H54 (cell line): ENCODE data around the gene NFIA.

Experiments used
- DNase-seq: peaks from one replicate; pipeline ENCODE4 v3.0.0; 2011; ENCODE audit warnings: low spot score, mixed read lengths; ENCODE audit not compliant: insufficient read length
- FAIRE-seq: peaks from 3 replicates; lab custom pipeline; 2011; peaks lifted over from hg19 to GRCh38; lab: Jason Lieb, UNC
- POLR2A ChIP-seq: IDR thresholded peaks from 2 replicates; pipeline ENCODE4 v1.6.1; 2011; ENCODE audit warnings: low read depth, mild to moderate bottlenecking, low read length

Gene NFIA

DNA sequence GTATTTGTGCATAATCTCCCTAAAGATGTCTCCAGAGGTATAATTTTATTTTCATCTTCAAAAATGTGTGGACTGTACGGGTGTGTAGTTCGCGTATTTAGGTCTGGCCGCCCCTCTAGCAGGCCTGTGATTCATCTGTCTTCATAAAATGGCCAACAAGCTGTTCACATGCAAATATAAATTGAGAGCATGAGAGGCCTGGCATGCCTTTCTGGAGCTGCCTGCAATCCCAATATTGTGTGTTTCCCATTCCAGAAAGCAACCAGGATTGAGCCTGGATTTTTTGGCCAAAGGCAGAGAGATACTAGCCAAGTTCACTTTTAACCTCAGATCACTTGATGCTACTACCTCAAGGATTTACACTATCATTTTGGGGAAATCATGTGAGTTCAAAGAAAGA is 197.2 kb downstream of the NFIA start:
- no peak for TF ChIP-seq POLR2A
- no peak for FAIRE-seq
- DNase-seq, result no peak

DNA sequence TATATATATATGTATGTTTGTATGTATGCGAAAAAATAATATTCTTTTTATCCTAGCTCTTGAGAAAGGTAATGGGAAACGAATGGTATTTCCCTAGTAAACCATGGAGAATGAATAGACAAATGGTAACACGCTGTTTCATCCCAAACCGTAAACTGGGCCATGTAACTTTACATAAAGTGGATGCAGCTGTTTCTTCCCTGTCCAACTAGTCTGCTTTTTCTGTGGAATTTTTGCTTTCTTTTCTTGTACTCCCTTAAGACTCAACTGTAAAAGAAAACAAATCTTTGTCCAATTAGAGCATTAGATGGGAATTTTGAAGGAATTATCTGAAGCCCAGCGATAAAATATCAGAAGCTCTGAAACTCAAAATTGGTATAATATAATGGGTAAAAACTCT is 198.1 kb downstream of the NFIA start:
- no peak for DNase-seq
- FAIRE-seq, result no peak
- TF ChIP-seq POLR2A, result no peak

DNA sequence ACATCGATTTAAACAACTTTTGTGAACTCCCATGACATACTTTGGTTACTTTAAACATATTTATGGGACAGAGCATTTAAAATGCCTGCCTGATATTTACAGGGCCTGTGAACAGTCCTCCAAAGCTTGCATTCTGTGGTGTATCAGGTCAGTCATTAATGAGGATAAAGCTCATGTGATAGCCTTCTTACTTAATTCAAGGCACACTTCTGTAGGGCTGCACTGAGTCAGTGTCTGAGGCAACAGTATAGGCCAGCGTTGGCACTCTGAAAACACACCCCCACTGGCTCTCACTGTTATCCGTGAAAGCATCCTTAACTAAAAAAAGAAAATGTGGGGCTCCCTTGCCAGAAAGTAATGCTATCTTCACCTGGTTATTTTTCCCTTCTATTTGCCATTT is 200.0 kb downstream of the NFIA start:
- no peak for TF ChIP-seq POLR2A
- FAIRE-seq (no peak), DNase-seq (no peak)

DNA sequence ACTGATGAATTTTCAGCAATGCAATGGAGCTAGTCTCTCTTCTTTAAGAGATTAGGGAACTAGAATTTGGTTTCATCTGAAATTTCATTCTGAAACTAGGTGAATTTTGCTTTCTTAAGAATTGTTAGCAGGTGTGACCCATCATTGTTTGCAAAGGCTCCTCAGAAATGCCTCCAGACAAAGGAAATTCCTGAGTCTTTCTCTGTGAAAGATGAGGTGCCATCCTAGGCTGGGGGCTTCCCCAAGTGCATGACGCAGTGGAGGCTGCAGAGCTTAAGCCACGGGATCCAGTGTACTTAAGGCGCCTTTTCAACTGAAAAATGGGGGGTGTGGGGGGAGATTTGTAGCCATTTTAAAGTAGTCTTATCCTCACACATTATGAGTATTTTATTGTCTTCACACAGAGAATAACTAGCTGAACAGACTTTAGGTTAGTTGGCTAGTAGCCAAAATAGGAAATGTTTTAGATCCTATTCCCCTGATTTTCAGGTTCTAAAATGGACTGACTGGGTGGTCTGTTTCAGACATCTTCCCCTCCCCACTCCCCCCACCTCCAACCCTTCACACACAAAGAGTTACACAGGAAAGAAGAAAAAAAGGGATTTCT is 202.0 kb downstream of the NFIA start:
- DNase-seq (no peak), FAIRE-seq (no peak)
- no peak for TF ChIP-seq POLR2A

DNA sequence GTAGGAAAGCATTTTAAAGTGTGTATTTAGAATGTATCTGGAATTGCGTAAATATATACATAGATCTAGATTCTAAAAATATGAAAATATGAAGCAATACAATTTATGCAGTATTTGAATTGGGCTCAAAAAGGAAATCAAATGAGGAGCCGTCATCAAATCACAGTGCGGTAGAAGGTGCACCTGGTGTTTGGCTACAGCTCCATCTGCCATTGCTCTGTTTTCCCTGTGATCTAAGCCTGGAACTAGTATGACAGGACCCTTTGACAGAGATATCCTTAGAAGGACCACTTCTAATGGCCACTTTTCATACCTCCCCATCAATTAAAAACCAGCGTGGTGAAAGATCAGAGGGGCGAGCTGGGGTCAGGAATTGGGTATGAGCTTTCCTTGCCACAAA is 202.6 kb downstream of the NFIA start:
- DNase-seq, result no peak
- TF ChIP-seq POLR2A, result no peak
- no peak for FAIRE-seq

DNA sequence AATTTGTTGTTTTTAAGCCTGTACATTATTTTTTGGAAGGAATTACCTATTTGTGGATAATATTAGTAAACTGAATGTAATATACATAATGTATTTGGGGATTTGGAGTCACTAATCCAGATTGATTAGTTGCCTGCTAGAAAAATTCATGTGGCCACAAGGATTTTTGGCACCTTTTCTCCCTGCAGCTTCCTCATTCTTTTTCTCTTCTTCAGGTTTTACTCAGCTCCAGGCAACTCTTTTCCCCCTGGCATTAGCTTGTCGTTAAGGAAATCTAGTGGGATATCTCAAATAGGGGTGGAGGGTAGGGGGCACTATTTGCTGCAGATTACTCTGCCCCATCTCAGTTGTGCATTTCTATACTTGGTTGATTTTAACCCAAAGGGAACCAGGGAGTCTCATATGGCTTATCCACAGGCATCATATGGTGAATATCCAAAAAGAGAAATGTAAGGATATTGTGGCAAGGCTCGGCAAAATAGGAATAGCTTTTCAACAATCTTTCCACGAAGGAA is 203.1 kb downstream of the NFIA start:
- FAIRE-seq, result no peak

DNA sequence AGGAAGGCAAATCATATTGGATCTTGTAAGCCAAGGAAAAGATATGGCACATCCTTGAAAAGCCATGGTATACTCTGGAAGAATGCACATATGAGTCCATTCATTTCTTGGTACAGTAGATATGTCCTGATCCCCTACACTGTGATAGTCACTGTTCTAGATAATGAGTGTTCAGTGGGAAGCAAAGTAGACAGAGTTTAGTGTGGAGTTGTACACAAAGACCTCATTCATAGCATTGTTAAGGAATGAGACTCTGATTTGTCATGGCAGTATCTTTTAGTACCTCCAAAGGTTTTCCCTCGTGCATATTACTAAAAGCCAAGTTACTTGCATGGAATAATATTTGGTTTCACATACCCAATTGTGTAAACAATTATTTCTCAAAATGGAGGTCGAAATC is 204.7 kb downstream of the NFIA start:
- no peak for TF ChIP-seq POLR2A
- peak; percentile 92 for FAIRE-seq
- DNase-seq, result peak; percentile 14

More for the DNA sequence above, 203.1 kb downstream of the NFIA start:
- DNase-seq, result no peak
- TF ChIP-seq POLR2A, result no peak

DNA sequence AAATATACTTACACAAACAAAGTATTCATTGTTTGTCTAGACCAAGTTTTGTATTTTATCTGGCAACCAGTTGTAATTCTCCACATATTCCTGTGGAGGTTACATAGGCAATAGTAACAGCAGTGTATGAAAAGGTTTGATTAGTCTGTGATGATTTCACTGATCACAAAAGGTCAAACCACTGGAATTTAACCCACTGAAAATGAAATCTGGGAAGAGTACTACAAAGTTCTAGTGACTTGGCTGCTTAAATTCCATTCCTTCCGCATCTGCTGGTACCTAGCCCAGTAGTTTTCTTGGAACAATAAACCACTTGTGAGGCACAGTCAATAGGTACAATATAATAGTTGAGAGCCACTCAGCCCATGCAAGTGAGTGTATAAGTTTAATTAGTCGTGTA is 205.4 kb downstream of the NFIA start:
- DNase-seq, result peak; percentile 21
- no peak for TF ChIP-seq POLR2A
- peak; percentile 96 for FAIRE-seq

DNA sequence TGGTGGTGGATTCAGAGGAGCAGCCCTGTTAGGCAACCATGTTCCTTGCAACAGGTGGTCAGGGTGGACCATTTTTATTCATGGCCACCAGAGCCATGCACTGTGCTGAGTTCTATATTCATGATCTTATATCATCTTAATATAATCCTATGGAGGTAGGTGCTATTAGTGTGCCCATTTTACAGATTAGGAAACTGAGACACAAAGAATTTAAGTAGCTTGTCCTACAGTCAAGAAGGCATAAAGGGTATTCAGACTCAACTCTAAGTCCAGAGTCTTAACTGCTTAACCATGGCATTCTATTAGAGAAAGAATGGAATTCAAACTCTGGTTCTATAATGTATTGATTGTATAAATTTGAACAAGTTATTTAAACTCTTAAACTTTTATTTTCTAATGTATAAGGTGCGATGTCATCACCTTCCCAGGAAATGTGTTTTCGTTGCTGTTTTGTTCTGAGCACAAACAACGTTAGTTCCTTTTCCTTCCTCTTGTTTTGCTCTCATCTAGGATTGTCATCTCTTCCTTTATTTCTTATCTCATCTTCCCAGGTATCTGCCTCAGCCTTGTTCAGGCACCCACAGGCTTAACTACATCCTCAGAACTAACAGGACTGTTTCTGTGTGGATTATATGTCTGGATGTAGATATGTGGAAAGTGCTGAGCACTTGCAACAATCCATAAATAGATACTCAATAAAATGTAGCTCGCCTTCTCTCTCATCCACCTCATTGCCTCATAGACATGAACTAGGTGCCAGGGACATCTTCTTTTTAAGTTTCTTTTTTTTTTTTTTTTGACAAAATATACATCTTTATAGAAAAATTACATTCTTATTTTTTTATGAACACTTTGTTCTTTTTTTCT is 207.1 kb downstream of the NFIA start:
- DNase-seq, result no peak
- no peak for FAIRE-seq
- TF ChIP-seq POLR2A, result no peak

DNA sequence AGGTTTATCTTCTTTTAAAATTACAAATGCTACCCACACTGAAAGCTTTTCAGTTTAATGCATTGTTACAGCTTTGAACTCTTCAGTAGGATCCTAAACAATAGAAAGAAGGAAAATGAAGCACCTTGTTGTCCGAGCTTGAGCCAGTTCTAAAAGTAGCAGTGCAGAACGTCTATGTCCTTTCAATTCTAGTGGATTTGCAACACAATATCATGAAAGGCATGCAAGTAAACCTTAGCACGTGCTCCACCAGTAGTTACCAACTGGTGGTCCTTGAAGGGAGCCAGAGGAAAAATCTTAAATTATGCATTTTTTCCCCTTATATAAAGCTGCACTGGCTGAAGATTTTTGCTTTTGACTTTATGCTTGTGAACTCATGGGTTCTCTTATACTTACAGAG is 208.2 kb downstream of the NFIA start:
- DNase-seq (no peak), FAIRE-seq (no peak)
- TF ChIP-seq POLR2A, result no peak

DNA sequence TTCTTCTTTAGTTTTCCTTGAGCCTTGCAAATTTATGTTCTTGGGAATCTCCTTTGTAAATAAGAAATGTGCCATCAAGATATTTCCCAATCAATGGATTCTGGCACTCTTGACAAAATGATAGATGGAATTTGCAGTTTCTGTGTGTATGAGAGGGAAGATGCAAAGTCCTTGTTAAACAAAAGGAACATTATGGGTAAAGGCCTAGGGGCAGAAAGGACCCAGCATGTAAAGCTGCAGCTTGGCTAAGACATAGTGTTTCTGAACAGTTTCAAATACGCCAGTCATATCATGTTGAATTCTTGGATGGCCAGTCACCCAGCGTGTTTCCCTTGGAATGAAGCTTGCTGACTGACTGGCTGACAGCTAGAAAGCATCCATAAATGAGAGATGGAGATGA is 210.8 kb downstream of the NFIA start:
- TF ChIP-seq POLR2A, result no peak
- FAIRE-seq (no peak), DNase-seq (no peak)

DNA sequence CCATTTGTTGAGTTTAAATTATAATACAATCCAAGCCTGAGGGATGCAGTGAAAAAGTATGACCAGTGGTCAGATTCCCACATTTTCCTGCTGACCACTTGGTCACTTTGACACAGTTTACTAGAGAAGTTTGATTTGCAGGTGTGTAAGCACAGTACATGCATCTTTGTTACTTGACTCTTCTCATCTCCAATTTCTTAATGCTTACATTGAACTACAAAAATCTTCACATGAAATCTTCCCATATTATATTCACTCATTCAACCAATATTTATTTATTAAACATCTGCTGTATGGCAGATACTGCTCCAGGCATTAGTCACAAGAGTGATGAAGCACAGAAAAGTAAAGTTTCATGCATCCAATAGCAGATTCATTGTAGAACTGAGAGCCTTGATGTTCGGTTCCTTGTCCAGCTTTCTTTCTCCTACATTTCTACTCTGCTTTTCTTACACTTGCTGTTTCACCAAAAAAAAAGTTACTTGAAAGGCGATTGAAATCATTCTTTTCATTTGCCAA is 211.7 kb downstream of the NFIA start:
- TF ChIP-seq POLR2A, result no peak
- FAIRE-seq (no peak), DNase-seq (no peak)

DNA sequence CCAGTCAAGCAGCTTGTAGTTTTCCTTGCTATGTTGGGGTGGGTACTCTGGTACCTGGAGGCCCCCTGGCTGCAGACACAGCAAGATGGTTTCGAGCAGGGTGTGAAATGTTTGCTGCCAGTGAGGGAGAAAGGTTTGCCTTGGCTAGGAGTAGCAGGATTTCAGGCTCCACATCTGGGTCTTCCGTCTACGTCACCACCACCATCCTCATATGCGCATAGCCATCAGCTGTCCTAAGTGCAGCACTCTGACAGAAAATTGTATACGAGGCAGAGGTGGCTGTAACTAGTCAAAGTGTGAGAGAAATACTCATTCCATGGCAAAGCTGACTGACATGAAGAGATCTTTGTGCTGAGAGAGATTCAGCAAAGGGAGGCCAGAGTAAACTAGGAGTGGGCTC is 212.6 kb downstream of the NFIA start:
- no peak for FAIRE-seq

DNA sequence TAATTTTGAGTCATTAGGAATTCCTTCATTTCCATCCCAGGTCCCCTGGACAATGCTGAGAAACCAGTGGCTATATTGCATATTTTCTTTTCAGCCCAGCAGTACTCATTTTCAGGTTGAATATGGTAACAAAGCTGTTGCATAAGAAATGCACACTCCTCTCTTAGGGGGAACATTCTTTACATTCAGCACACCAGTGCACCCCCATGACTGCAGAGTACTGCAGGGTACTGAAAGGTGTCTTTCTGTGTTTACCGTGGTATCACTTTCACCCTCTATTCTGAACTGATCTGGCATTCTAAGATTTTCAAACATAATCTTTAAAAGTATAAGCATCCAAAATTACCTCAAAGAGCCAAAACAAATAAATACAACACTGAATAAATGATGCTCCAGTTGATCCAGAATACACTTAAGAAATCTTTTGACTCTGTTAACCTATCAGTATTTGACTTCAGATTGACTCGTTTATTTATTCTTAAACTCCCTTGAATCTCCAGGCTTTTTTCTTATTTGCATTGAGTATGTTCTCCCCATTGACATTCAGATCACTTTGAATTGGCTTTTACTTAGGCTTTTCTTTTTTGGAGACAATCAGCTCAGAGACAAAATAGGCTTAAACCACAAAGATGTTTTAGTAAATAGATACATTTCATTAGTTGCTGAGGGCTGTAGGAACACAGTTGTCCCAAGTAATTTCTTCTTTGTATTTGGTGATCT is 213.6 kb downstream of the NFIA start:
- DNase-seq (no peak), FAIRE-seq (no peak)
- TF ChIP-seq POLR2A, result no peak

More for the DNA sequence above, 212.6 kb downstream of the NFIA start:
- TF ChIP-seq POLR2A, result no peak
- DNase-seq, result no peak
